ENCODE data around the gene PPIAL4G. TPM values are rescaled to one million over a fixed set of nuclear protein-coding genes. Genes with fewer than 3 reads are reported as not detected.

PPIAL4G gene
- total RNA-seq, 1 experiment from 2014 or later, result not detected

Other genes with a start within 250 kb of the PPIAL4G start
- 23.4 and 23.9 TPM in 2 replicates for gene NBPF14, start 112.7 kb upstream of the PPIAL4G start, total RNA-seq (2014; rRNA removed)

Data from LHCN-M2 (cell line).